HG03108 (cell line): ENCODE measurements around the gene CD37.

Source experiments
- ATAC-seq: cut with Tn5 transposase; IDR thresholded peaks from one replicate; pipeline ENCODE4 v1.9.1; 2021; ENCODE audit warnings: moderate library complexity; ENCODE audit not compliant: unreplicated experiment

The CD37 gene

DNA sequence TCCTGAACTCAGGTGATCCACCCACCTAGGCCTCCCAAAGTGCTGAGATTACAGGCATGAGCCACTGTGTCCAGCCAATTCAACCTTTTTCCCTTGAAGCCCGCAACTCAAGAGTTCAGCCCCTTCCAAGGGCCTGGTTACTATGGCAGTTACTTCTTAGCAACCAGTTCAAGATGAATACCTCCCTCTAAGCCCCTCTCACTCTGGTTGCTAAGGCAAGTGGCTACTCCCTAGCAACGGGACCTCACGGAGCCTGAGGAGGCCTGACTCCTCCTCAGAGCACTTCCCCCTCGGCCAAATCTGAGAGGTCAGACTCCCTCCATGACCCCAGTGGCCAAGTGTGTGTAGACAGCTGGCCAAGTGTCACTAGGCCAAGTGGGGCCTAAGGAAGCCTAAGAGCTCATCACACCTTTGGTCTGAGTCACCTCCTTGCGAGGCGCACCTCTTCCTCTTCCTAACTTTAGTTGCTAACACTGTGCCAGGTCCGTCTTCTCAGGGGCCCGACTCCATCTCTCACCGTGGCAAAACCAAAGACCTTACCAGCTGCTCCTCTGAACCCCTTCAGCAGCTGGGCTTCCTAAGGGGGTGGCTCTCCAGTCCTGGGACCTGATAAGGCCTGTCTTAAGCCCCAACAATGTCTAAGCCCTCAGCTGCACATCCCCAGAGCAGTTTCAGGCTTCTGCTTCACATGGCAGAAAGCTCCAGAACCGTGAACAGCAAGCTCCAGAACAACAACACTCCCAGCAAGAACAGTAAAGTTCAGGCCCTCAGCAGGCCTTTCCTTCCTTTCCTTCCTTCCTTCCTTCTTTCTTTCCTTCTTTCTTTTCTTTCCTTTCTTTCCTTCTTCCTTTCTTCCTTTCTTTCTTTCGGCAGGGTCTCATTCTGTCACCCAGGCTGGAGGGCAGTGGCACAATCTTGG, 9.6 kb downstream of the CD37 start:
- no peak for ATAC-seq

- ATAC-seq, result no peak
Measured at GRCh38 chr19:49347191-49347590, 12.0 kb downstream of the CD37 start.

- no peak for ATAC-seq
Measured at GRCh38 chr19:49347835-49348234, 12.6 kb downstream of the CD37 start.

GRCh38 chr19:49348305-49349189, 13.3 kb downstream of the CD37 start:
- ATAC-seq, result no peak

DNA sequence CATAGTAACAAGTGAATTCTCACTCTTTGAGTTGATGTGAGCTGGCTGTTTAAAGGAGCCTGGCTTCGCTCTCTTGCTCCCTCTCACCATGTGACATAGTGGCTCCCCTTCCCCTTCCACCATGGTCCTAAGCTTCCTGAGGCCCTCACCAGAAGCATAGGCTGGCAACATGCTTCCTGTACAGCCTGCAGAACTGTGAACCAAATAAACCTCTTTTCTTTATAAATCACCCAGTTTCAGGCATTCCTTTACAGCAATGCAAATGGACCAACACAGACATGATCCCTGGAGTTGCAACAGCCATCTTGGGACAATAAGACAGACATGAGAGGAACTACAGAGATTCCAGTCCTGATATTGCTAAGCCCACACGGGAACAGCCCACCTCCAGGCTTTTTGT, 14.4 kb downstream of the CD37 start:
- no peak for ATAC-seq

DNA sequence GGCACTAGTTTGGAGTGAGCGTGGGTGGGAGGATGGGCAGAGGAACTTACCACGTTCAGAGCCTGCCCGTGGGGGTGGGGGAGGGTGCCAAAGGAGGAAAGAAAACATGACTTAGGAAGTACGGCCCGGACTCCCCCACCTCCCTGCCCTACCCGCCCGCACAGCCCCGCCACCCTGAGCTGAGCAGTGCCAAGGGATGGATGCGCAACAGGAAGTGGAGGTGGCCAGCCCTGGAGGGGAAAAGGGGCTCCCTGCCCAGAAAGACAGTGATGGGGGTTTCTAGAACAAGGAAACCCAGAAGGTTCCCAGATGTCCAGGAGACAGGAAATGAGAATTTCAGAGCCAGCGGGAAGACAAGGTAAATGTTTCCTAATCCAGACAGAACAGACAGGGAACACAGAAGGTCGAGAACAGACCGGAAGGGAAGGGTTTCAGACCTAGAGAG, 20.7 kb downstream of the CD37 start:
- ATAC-seq, result no peak

GRCh38 chr19:49356382-49356781, 21.2 kb downstream of the CD37 start:
- no peak for ATAC-seq

GRCh38 chr19:49357186-49357585, 22.0 kb downstream of the CD37 start:
- no peak for ATAC-seq

GRCh38 chr19:49359851-49360820, 24.9 kb downstream of the CD37 start:
- ATAC-seq, result no peak

- no peak for ATAC-seq
Measured at GRCh38 chr19:49361438-49362047, 26.3 kb downstream of the CD37 start.

GRCh38 chr19:49362048-49362928, 27.1 kb downstream of the CD37 start, which contains the start of gene TEAD2:
Gene TEAD2, minus strand, starts transcription at chr19:49362416. Its CDS starts 2,341 bp downstream, at chr19:49360075.
- ATAC-seq, result no peak

DNA sequence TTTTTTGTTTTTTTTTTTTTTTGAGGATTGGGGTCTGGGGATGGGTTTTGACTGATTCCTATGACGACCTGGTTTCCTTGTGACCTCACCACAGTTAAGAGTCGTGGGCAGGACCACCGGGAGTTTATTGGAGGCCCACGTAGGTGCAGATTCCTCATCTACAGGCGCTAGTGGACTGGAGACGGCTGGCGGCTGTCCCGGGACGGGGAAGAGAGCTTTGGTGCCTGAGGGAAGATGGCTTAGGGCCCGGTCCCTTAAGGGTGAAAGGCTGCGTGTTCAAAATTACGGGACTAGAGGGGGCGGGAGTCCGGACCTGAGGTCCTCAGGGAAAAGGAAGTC, 27.7 kb downstream of the CD37 start:
- ATAC-seq, result no peak

- ATAC-seq, result peak; percentile 51
Measured at GRCh38 chr19:49363268-49364082, 28.3 kb downstream of the CD37 start, which contains the start of gene DKKL1. Gene DKKL1, plus strand, starts transcription at chr19:49363877. Its CDS starts 122 bp downstream, at chr19:49363999.

GRCh38 chr19:49364083-49364737, 29.0 kb downstream of the CD37 start:
- ATAC-seq, result no peak

- ATAC-seq, result no peak
Measured at GRCh38 chr19:49366110-49366509, 30.9 kb downstream of the CD37 start.

DNA sequence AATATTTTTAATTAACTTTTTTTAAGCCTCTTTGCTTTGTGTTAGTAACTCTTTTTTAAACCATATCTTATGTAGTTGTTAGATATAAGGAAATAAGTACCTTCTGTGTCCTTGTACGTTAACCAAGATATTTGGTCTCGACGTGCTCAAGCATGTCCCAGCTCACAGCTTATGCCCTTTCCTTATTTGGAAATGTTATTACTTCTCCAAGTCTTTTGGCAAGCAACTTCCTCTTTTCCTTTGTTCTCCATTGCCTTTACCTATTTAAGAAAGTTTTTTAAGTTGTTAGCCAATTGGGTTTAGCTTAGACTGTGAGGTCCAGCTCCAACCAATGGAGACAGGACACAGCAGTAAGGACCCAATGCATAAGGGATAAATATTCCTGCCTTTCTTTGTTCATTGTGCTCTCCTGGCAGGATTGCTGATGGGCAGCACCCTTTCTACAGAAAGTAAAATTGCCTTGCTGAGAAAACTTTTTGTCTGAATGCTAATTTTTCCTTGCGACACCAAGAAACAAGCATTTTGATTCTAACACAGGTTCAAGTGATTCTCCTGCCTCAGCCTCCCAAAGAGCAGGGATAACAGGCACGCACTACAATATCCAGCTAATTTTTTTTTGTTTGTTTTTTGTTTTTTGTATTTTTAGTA, 33.6 kb downstream of the CD37 start:
- ATAC-seq, result no peak

DNA sequence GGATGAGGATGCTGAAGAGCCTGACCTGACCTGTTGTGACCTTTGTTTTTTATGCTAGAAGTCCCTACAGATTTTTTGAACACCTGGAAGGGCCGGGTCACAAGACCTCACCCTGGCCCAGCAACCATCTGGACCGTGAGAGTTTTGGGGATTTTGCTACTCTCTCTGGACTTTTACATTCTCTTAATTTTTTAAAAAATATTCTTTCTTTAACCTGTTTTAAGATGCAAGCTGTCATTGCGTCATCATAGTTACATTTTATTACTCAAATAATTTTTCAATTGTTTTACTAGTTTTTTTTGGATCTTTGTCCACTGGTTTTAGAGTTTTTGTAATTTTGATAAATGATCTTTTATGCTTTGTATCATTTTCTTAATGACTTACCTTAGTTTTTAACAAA, 36.0 kb downstream of the CD37 start:
- no peak for ATAC-seq
